KMS-11 (cell line): ENCODE measurements around the gene PARS2.

Experiments
- H2AFZ ChIP-seq: fragments of 200-600 bp; sonication (generic); 2 replicates; pipeline ENCODE4 v1.6.1; 2016; ENCODE audit warnings: antibody characterized with exemption, mixed run types, low read depth
- H3K27ac ChIP-seq: fragments of 200-600 bp; sonication (generic); 2 replicates; pipeline ENCODE4 v1.6.1; 2016; ENCODE audit warnings: mild to moderate bottlenecking, mixed run types
- H3K27me3 ChIP-seq: fragments of 200-600 bp; sonication (generic); 2 replicates; pipeline ENCODE4 v1.6.1; 2017; ENCODE audit warnings: mild to moderate bottlenecking, low read depth, mixed run types, moderate library complexity; ENCODE audit not compliant: insufficient read depth
- H3K36me3 ChIP-seq: fragments of 200-600 bp; sonication (generic); 2 replicates; pipeline ENCODE4 v1.6.1; 2017; ENCODE audit warnings: mild to moderate bottlenecking, mixed run types; ENCODE audit not compliant: insufficient read depth
- H3K4me1 ChIP-seq: fragments of 200-600 bp; sonication (generic); 2 replicates; pipeline ENCODE4 v1.6.1; 2016; ENCODE audit warnings: mild to moderate bottlenecking, low read depth, mixed run types; ENCODE audit not compliant: poor library complexity, severe bottlenecking
- H3K4me2 ChIP-seq: fragments of 200-600 bp; sonication (generic); 2 replicates; pipeline ENCODE4 v1.7.0; 2016; ENCODE audit warnings: mild to moderate bottlenecking, mixed run types
- H3K4me3 ChIP-seq: fragments of 200-600 bp; sonication (generic); IDR thresholded peaks from 2 replicates; pipeline ENCODE4 v1.6.1; 2017; ENCODE audit warnings: low read depth, low read length, mixed read lengths; ENCODE audit not compliant: insufficient read depth
- H3K79me2 ChIP-seq: fragments of 200-600 bp; sonication (generic); 2 replicates; pipeline ENCODE4 v1.6.1; 2016; ENCODE audit warnings: low read depth, mixed run types; ENCODE audit not compliant: insufficient read depth
- H3K9ac ChIP-seq: fragments of 200-600 bp; sonication (generic); 2 replicates; pipeline ENCODE4 v1.6.1; 2016; ENCODE audit warnings: mild to moderate bottlenecking, mixed run types
- H4K20me1 ChIP-seq: fragments of 200-600 bp; sonication (generic); 2 replicates; pipeline ENCODE4 v1.6.1; 2016; ENCODE audit warnings: mild to moderate bottlenecking, mixed run types; ENCODE audit not compliant: insufficient read depth
- CTCF ChIP-seq: fragments of 200-600 bp; sonication (generic); conservative IDR thresholded peaks from 2 replicates; pipeline ENCODE4 v1.6.1; 2017; ENCODE audit warnings: low read depth, mild to moderate bottlenecking, antibody characterized with exemption, low read length, moderate library complexity, mixed read lengths

Gene PARS2

GRCh38 chr1:54808443-54809207 lies 44.3 kb upstream of the PARS2 start:
- TF ChIP-seq CTCF, result no peak
- Histone ChIP-seq H3K9ac (no peak overlapping the region), H3K79me2 (no peaks in the 10 kb centered on the region), H3K4me3 (no peak overlapping the region), H3K4me1 (no peaks in the 10 kb centered on the region), H3K27me3 (no peaks in the 10 kb centered on the region), H3K36me3 (no peaks in the 10 kb centered on the region), H3K27ac (no peak overlapping the region), H2AFZ (no peak overlapping the region), H4K20me1 (no peaks in the 10 kb centered on the region), H3K4me2 (no peak overlapping the region)

GRCh38 chr1:54807756-54808155 lies 43.4 kb upstream of the PARS2 start:
- no peak for TF ChIP-seq CTCF
- H3K4me2 ChIP-seq, result no peak overlapping the region
- H3K4me1 ChIP-seq, result no peaks in the 10 kb centered on the region
- H3K79me2 ChIP-seq, result no peaks in the 10 kb centered on the region
- H3K27me3 ChIP-seq, result no peaks in the 10 kb centered on the region
- H3K36me3 ChIP-seq, result no peaks in the 10 kb centered on the region
- no peaks in the 10 kb centered on the region for H4K20me1 ChIP-seq
- H3K9ac ChIP-seq, result no peak overlapping the region
- no peak overlapping the region for H3K27ac ChIP-seq
- H3K4me3 ChIP-seq, result no peak overlapping the region
- H2AFZ ChIP-seq, result no peak overlapping the region

GRCh38 chr1:54806931-54807611 lies 42.7 kb upstream of the PARS2 start:
- Histone ChIP-seq H3K27me3 (no peaks in the 10 kb centered on the region), H2AFZ (no peak overlapping the region), H3K4me3 (no peak overlapping the region), H3K4me1 (no peaks in the 10 kb centered on the region), H4K20me1 (no peaks in the 10 kb centered on the region), H3K9ac (no peak overlapping the region), H3K27ac (no peak overlapping the region), H3K79me2 (no peaks in the 10 kb centered on the region), H3K36me3 (no peaks in the 10 kb centered on the region), H3K4me2 (no peak overlapping the region)
- no peak for TF ChIP-seq CTCF

GRCh38 chr1:54805981-54806381 lies 41.7 kb upstream of the PARS2 start:
- Histone ChIP-seq H3K9ac (no peak overlapping the region), H4K20me1 (no peaks in the 10 kb centered on the region), H3K4me2 (no peak overlapping the region), H3K27ac (no peak overlapping the region), H3K79me2 (no peaks in the 10 kb centered on the region), H3K4me3 (no peak overlapping the region), H3K36me3 (no peaks in the 10 kb centered on the region), H3K27me3 (no peaks in the 10 kb centered on the region), H2AFZ (no peak overlapping the region), H3K4me1 (no peaks in the 10 kb centered on the region)
- TF ChIP-seq CTCF, result no peak
